Fibroblast of gingiva (primary cell): Measurements from ENCODE around the gene RGS2.

ENCODE experiments used
- DNase-seq: peaks from one replicate; pipeline ENCODE4 v3.0.0-alpha.2; 2011; ENCODE audit warnings: low read depth

The RGS2 gene

GRCh38 chr1:192830595-192831246, 21.9 kb downstream of the RGS2 start:
- DNase-seq = no peak

GRCh38 chr1:192831706-192832355, 23.0 kb downstream of the RGS2 start:
- DNase-seq = peak; percentile 27

GRCh38 chr1:192832492-192832891, 23.7 kb downstream of the RGS2 start:
- no peak for DNase-seq

DNA sequence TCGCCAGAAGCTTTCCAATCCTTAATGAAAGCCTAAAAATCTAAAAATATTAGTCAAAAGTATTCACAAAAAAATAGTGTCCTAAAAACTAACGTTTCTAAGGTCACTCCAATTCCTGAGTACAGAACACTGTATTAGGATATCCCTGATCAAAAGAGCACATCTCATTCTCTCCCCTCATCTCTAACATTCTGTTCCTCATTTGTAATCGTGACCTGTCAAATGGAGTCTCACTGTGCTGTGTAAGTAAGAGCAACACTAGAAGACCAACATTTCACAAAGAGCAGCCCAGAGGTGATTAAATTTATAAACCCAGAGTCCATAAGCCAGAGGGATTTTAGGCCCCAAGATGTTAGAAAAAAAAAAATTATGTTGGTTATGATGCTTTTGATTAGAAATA, 26.3 kb downstream of the RGS2 start:
- DNase-seq = no peak

- DNase-seq = no peak
Measured at GRCh38 chr1:192839162-192840066, 30.6 kb downstream of the RGS2 start.

DNA sequence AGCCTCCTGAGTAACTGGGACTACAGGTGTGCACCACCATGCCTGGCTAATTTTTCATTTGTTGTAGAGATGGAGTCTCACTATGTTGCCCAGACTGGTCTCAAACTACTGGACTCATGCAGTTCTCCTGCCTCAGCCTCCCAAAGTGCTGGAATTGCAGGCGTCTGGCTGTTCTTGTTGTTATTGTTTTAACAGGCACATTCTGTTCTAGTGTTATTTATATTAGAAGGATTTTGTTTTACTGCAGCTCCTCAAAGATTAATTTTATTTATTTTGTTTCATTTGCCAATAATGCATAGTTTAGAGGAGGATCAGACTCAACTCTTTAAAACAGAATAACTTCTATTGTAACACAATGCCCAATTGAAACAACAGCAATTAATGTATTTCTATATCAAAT, 35.5 kb downstream of the RGS2 start:
- no peak for DNase-seq

GRCh38 chr1:192846950-192847349, 38.1 kb downstream of the RGS2 start:
- DNase-seq = no peak

DNA sequence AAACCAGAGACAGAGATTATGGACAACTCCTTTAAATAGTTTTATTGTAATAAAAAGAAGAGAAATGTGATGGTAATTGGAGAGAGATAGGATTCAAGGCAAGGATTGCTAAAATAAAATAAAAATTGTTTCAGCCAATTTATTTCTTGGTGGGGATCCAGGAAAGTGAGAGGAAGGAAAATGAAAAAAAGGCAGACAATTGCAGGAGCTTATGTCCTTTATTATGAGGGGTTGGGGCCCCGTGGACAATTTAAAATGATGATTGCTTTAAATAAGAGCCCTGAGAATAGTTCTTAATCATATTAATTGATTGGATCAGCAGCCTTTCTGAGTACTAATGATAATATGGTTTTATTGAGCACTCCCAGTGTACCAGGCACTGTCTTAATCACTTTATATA, 40.2 kb downstream of the RGS2 start:
- no peak for DNase-seq

- no peak for DNase-seq
Measured at GRCh38 chr1:192849442-192849841, 40.6 kb downstream of the RGS2 start.

DNA sequence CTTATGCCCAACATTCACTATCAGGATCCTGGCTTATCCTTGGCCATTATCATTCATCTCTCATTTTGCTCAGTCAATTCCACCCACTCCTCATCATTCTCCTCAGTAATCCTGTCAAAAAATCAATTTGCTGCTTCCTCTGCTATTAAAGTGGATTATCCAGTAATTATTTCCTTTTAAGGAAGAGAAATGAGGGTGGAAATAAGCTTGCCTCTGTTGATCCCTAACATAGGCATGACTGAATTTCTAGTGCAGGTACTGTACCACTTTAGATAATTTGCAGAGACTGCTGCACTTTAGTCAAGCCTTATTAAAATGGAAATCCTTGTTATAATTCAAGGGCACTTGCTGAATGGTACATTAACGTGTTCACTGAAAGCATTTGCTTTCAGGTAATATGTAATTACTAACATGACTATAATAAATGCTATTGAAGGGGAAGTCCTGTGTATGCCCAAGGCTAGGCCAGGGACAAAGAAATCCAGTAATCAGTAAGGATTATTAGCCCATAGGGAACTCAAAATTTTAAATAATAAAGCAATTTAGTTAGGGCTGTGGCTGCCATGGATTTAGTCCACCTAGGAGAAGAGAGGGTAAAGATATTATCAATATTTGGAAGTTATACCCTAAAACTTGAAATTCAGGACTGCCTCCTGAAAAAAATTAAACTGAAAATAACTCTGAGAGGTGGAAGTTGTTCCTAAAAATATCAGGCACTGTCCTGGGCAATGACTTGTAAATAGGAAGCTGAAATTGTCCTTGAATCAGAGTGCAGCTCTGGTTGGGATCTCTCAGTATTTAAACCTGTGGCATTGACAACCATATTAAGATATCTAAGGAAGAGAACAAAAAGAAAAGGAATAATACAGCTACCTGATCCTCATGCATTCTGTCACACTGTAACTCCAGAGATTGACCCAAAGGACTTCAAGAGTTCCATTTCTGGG, 43.4 kb downstream of the RGS2 start:
- DNase-seq = no peak

GRCh38 chr1:192858456-192858855, 49.6 kb downstream of the RGS2 start:
- no peak for DNase-seq

- no peak for DNase-seq
Measured at GRCh38 chr1:192859808-192860207, 51.0 kb downstream of the RGS2 start.

DNA sequence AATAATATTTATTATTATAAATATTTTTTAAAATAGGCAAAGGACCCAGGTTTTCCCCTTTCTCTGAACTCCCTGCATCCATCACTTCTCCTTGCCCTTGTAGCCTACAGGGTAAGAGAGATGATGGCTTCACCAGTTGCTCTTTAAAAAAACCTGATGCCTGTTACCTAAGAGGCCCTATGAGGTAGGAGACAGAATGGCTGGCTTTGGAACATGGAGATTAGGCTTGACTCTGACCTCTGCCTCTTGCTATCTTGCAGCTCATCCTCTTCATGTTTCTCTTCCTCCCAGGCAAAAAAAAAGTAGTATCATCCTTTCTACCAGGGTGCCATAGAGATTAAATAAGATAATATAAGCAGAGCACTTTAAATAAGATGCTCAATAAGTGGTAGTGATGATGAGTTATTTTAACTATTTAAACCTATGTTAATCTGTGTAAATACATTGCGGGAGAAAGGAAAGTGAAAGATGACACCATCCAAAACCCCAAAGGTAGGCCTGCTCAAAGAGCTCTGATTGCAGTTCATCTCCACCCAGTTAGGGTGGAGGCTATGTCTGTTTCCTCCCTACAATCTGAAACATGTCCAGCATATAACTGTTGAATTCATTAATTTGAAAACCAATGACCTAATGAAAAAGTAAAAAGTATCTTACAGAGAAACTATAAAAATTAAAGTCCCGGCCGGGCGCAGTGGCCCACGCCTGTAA, 51.8 kb downstream of the RGS2 start:
- no peak for DNase-seq

GRCh38 chr1:192861860-192862259, 53.0 kb downstream of the RGS2 start:
- DNase-seq = no peak
